ENCODE measurements around the gene SEMA5A. TPM values are rescaled to one million over a fixed set of nuclear protein-coding genes. Genes with fewer than 3 reads are reported as not detected.

SEMA5A gene
- total RNA-seq, 1 donor from 2014 or later = 2.2 TPM

DNA sequence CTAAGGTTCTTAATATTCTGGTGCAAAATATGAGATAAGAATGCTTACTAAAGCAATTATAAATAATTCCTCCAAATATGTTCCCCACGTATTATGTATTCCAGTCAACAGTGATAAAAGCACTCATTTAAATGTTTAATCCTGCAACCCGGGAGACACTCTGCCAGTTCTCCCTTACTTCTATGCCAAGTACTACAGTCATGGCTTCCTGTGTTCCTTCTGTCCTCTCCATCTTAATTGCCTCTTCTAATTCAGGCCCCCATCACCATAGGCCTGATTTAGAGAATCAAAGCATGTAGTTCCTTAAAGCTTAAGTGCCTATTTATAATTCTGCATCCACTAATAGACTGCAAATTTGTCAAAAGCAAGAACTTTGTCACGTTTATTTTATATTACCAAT is 474.8 kb downstream of the SEMA5A start:
- DNase-seq (ENCODE audit: low read depth) = no peak

GRCh38 chr5:9069650-9070049 is 476.2 kb downstream of the SEMA5A start:
- DNase-seq (ENCODE audit: low read depth) = no peak

- no peak for DNase-seq (ENCODE audit: low read depth)
These were observed 478.7 kb downstream of the SEMA5A start for GRCh38 chr5:9067154-9067553.

GRCh38 chr5:9066349-9066748 is 479.5 kb downstream of the SEMA5A start:
- no peak for DNase-seq (ENCODE audit: low read depth)

DNA sequence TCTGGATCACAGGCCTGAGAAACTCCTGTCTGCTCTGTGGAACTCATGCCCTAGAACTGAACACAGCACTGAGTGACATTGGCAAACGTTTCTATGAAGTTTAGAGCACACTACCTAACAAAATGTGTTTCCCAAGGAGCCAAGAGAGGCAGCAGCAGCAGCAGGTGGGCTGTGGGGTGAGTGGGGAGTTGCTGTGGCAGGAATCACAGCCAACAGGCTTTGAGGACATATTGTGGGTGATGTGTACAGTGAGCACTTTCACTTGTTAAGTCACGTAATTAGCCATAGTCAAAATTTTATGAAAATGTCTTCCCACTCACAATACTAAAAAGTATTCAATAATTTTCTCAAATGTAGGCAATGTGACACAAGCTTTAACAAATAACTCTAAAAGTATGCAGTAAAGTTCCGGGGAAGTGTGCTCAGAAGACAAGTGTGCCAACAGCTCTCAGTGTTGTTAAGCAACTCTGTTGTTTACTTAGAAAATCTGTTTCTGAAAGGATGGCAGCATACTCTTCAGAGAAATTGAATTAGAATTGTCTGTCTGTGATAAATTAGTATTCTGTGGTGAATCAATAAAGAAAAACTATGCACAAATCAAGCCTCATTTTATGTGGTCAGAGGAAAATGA is 482.1 kb downstream of the SEMA5A start:
- DNase-seq (ENCODE audit: low read depth) = no peak

DNA sequence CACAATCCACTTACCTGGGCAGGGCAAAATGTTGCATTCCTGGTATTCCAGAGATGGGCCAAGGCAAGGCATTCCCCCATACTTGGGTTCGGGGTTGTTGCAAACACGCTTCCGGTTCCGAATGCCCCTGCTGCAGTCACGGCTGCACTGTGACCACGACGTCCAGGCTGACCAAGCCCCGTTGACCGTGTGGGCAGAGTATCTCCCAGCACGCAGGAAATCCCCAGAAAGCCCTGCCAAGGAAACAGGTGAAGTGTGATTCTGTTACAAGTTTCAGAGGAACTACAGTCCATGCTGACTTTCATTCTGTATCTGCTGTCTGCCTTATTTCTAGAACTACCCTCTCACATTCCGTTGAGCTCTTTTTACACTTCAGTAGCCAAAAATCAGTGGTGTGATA is 483.0 kb downstream of the SEMA5A start:
- no peak for DNase-seq (ENCODE audit: low read depth)

GRCh38 chr5:9059920-9060691 is 485.8 kb downstream of the SEMA5A start:
- peak; percentile 72 for DNase-seq (ENCODE audit: low read depth)

GRCh38 chr5:9058666-9059065 is 487.2 kb downstream of the SEMA5A start:
- no peak for DNase-seq (ENCODE audit: low read depth)

- DNase-seq (ENCODE audit: low read depth) = no peak
These were observed 487.7 kb downstream of the SEMA5A start for GRCh38 chr5:9058161-9058560.

- no peak for DNase-seq (ENCODE audit: low read depth)
These were observed 488.4 kb downstream of the SEMA5A start for GRCh38 chr5:9057406-9058000.

DNA sequence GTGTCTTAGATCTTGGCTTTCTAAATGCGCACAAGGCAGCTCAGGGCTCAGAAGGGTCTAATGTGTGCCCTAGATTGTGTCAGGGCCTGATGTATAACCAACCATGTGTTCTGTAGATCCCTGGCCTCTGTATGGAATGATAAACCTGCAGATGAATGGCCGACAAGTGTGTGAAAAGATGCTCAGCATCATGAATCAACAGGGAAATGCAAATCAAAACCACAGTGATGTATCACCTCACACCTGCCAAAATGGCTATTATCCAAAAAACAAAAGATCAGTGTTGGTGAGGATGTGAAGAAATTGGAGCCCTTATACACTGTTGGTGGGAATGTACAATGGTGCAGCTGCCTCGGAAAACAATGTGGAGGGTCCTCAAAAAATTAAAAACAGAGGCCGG is 489.8 kb downstream of the SEMA5A start:
- DNase-seq (ENCODE audit: low read depth) = no peak

GRCh38 chr5:9054821-9055589 is 490.9 kb downstream of the SEMA5A start:
- no peak for DNase-seq (ENCODE audit: low read depth)

GRCh38 chr5:9054322-9054721 is 491.6 kb downstream of the SEMA5A start:
- DNase-seq (ENCODE audit: low read depth) = no peak

DNA sequence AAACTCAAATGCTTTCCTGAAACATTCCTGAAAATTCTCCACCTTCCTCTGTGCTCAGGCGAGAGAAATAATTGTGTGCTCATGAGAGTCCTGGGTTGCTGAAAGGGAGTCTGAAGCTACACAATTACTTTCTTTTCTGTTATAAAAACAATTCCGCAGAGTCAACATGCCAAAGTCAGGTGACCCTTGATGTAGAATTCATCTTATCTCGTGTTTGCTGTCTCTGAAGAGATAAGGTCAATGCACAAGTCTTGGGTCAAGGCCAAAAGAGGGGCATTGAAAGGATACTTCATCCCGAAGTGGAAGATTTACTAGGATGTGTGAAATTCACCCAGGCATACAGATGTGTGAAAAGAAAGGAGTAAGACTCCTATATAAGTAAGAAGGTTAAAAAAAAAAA is 493.5 kb downstream of the SEMA5A start:
- no peak for DNase-seq (ENCODE audit: low read depth)

GRCh38 chr5:9051779-9052178 is 494.1 kb downstream of the SEMA5A start:
- DNase-seq (ENCODE audit: low read depth) = no peak

- DNase-seq (ENCODE audit: low read depth) = no peak
These were observed 497.9 kb downstream of the SEMA5A start for GRCh38 chr5:9047932-9048331.

DNA sequence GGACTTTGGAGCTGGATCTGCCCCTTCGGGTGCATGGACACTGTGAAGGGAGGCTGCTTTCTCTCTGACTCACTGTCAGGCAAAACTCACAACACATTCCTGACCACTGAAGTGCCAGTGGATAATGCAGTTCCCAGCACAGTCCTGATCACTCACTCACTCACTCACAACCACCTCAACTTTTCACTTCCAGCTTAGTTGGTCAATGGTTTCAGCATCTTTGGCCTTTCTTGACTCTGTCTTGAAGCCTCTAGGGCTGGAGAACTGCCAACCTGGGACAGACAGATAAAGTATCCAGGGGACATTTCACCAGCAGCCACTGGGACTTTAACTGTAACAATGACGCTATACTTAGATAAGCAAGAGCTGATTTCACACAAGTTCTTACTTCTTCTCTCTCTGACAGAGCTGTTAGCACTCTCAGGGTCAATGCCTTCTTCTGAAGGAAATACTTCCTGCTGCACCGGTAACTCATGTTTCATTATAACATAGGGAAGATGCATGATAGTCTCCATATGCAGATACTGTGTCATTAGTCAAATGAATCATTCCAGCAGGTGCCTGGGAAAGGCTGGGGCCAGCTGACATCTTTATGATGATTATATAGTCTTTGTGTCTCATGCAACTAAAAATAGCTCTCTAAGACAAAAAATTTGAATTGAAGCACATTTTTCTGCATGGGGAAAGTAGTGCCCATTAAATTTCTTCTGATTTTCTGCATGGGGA is 499.0 kb downstream of the SEMA5A start:
- DNase-seq (ENCODE audit: low read depth) = peak; percentile 63

DNA sequence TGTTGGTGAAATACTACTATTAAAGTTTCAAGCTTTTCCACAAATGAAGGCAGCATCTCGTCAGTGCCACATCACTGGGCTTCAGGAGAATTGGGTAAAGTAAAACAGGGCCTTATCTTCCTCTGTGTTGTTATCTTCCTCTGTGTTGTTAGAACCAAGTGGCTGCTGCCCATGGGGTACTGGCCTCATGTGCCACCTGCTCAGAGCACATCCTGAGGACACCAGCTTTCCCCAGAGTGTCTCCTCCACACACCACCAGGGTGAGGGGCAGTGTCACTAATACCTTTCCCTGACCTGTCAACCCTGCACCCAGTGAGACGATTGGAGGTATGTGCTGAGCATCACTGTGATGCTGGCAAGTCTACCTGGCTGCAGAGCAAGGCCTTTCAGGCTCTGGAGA is 499.9 kb downstream of the SEMA5A start:
- no peak for DNase-seq (ENCODE audit: low read depth)

DNA sequence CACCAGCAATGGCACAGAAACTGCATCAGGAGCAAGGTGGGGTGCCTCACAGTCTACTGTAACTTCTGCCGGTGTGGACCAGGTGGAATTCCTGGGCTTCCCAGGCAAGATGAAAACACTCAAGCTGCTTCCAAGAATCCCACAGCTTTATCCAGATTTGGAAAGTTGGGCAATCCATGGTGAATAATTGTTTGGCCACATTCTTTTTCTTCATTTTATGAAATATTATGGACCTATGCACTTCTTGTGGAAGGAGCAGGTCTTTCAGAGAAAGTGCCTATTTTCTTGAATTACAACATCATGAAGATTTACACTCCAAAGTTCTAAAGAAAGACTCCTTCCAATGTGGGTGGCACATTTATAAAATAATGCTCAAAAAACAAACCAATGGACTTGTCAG is 503.6 kb downstream of the SEMA5A start:
- no peak for DNase-seq (ENCODE audit: low read depth)

DNA sequence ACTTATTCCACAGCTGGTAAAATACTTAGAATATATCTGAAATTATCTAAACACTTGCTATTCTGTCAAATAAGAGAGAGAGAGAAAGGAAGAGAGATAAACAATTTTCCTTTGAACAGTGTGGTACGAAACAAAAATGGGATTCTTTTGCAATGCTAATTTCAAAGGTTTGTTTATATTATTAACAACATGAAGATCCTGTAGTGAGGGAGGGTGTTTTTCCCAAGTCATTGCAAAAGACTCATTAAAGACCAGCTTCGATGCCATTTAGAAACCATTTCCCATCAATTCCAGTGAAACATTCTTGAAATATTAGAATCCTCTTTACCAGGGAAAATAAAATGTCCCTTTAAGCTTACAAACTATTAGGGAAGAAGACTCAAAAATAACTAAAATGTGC is 505.4 kb downstream of the SEMA5A start:
- no peak for DNase-seq (ENCODE audit: low read depth)

- no peak for DNase-seq (ENCODE audit: low read depth)
These were observed 508.8 kb downstream of the SEMA5A start for GRCh38 chr5:9037048-9037447.
